CD4-positive, CD25-positive, alpha-beta regulatory T cell (primary cell): Measurements from ENCODE around the gene CNTNAP2. TPM values are rescaled to one million over a fixed set of nuclear protein-coding genes. Genes with fewer than 3 reads are reported as not detected.
A peak's percentile ranks its signal among the peaks of the same experiment; 100 is the strongest.

Experiments used
- ATAC-seq, 2 donors: fragments of 150-1000 bp; cut with Tn5 transposase; one replicate each; pipeline ENCODE4 v1.10.0; 2021; ENCODE audit warnings: low read depth in 2 of 2, moderate number of reproducible peaks in 2 of 2, moderate library complexity in 1 of 2
- DNase-seq, 3 donors: peaks; one replicate each; pipeline versions ENCODE4 v3.0.0 to v3.0.0-alpha.2; 2012 to 2022; ENCODE audit warnings: mixed read lengths in 1 of 3
- H3K27ac ChIP-seq: one replicate; pipeline ENCODE4 v1.7.0; 2013; ENCODE audit warnings: mild to moderate bottlenecking, low read length; ENCODE audit not compliant: insufficient read depth, poor library complexity, severe bottlenecking
- H3K27me3 ChIP-seq: one replicate; pipeline ENCODE4 v1.7.0; 2013; ENCODE audit warnings: low read length; ENCODE audit not compliant: control insufficient read depth, insufficient read depth
- H3K36me3 ChIP-seq: one replicate; pipeline ENCODE4 v1.7.0; 2013; ENCODE audit warnings: mild to moderate bottlenecking, low read length, moderate library complexity; ENCODE audit not compliant: control insufficient read depth, insufficient read depth
- H3K4me1 ChIP-seq: 2 replicates; pipeline ENCODE4 v1.7.0; 2013; ENCODE audit warnings: mild to moderate bottlenecking, low read length; ENCODE audit not compliant: insufficient read depth, control insufficient read depth, poor library complexity, severe bottlenecking
- H3K4me3 ChIP-seq: one replicate; pipeline ENCODE4 v1.7.0; 2013; ENCODE audit warnings: low read depth, mild to moderate bottlenecking, low read length, moderate library complexity
- H3K9me3 ChIP-seq, 2 experiments: 1 replicate in 1 of 2; 2 replicates in 1 of 2; pipeline ENCODE4 v1.7.0; 2013; ENCODE audit warnings: low read length in 2 of 2, mild to moderate bottlenecking in 1 of 2, moderate library complexity in 1 of 2; ENCODE audit not compliant: control insufficient read depth in 2 of 2
- H3K27ac Mint-ChIP-seq, 3 donors: one replicate each; pipeline ENCODE4 v1.8.0; 2020 to 2022; ENCODE audit warnings: mild to moderate bottlenecking in 3 of 3, mixed read lengths in 3 of 3, moderate library complexity in 2 of 3
- H3K27me3 Mint-ChIP-seq: one replicate; pipeline ENCODE4 v1.8.0; 2022; ENCODE audit warnings: mild to moderate bottlenecking, mixed read lengths
- H3K36me3 Mint-ChIP-seq: one replicate; pipeline ENCODE4 v1.8.0; 2020; ENCODE audit warnings: mixed read lengths
- H3K4me1 Mint-ChIP-seq, 4 donors: one replicate each; pipeline ENCODE4 v1.8.0; 2020 to 2022; ENCODE audit warnings: mixed read lengths in 4 of 4, mild to moderate bottlenecking in 1 of 4
- H3K4me3 Mint-ChIP-seq, 4 donors: one replicate each; pipeline ENCODE4 v1.8.0; 2020 to 2022; ENCODE audit warnings: mild to moderate bottlenecking in 4 of 4, mixed read lengths in 4 of 4, moderate library complexity in 3 of 4
- H3K9me3 Mint-ChIP-seq, 7 donors: one replicate each; pipeline ENCODE4 v1.8.0; 2020 to 2022; ENCODE audit warnings: mixed read lengths in 7 of 7, mild to moderate bottlenecking in 3 of 7, moderate library complexity in 2 of 7
- polyA plus RNA-seq, 4 donors: library from polyadenylated mRNA; unstranded; fragments of 300-500 nt; fragmentation: Illumina TruSeq; gene quantifications; one replicate each; pipeline ENCODE4 v1.2.3, GENCODE V29; 2021
- total RNA-seq: library from RNA; stranded (reverse); gene quantifications from one replicate; pipeline ENCODE4 v1.2.3, GENCODE V29; 2022

CNTNAP2 gene
- total and polyA plus RNA-seq, 5 donors from 2014 or later: 0.02 to 0.15 TPM; not detected in 3

- Mint-ChIP-seq H3K27ac (no peak overlapping the region), H3K27me3 (no peaks in the 10 kb centered on the region), H3K36me3 (no peaks in the 10 kb centered on the region), H3K4me1 (no peaks in the 10 kb centered on the region), H3K4me3 (no peak overlapping the region), H3K9me3 (peaks cover 3 to 13% (median 8%) of the 10 kb centered on the region in 7 donors)
- ATAC-seq (no peak), DNase-seq (no peak)
- no peaks in the 10 kb centered on the region for H3K4me1 ChIP-seq
- no peak overlapping the region for H3K4me3 ChIP-seq
- H3K27ac ChIP-seq: no peak overlapping the region
- H3K9me3 ChIP-seq: no peaks in the 10 kb centered on the region
- H3K36me3 ChIP-seq: no peaks in the 10 kb centered on the region
- H3K27me3 ChIP-seq: no peaks in the 10 kb centered on the region
Measured at GRCh38 chr7:147569116-147569913, 1452.7 kb downstream of the CNTNAP2 start.

GRCh38 chr7:147570390-147570789, 1453.8 kb downstream of the CNTNAP2 start:
- Histone ChIP-seq H3K4me3 (no peak overlapping the region), H3K36me3 (no peaks in the 10 kb centered on the region), H3K9me3 (no peaks in the 10 kb centered on the region), H3K27ac (no peak overlapping the region), H3K4me1 (no peaks in the 10 kb centered on the region), H3K27me3 (no peaks in the 10 kb centered on the region)
- H3K4me3 Mint-ChIP-seq: no peak overlapping the region
- no peaks in the 10 kb centered on the region for H3K4me1 Mint-ChIP-seq
- no peaks in the 10 kb centered on the region for H3K27me3 Mint-ChIP-seq
- DNase-seq (no peak), ATAC-seq (no peak)
- H3K27ac Mint-ChIP-seq: no peak overlapping the region
- H3K9me3 Mint-ChIP-seq: peaks cover 2 to 13% (median 6%) of the 10 kb centered on the region in 7 donors
- no peaks in the 10 kb centered on the region for H3K36me3 Mint-ChIP-seq

GRCh38 chr7:147571436-147572185, 1455.0 kb downstream of the CNTNAP2 start:
- Histone ChIP-seq H3K36me3 (no peaks in the 10 kb centered on the region), H3K27me3 (no peaks in the 10 kb centered on the region), H3K9me3 (no peaks in the 10 kb centered on the region), H3K4me1 (no peaks in the 10 kb centered on the region), H3K4me3 (no peak overlapping the region), H3K27ac (no peak overlapping the region)
- no peaks in the 10 kb centered on the region for H3K36me3 Mint-ChIP-seq
- H3K4me3 Mint-ChIP-seq: peak overlapping the region in 1 of 4 donors; percentile 64
- ATAC-seq (no peak), DNase-seq (no peak)
- no peaks in the 10 kb centered on the region for H3K4me1 Mint-ChIP-seq
- peaks cover 2 to 13% (median 5%) of the 10 kb centered on the region in 7 donors for H3K9me3 Mint-ChIP-seq
- no peaks in the 10 kb centered on the region for H3K27me3 Mint-ChIP-seq
- no peak overlapping the region for H3K27ac Mint-ChIP-seq

- Mint-ChIP-seq H3K27me3 (no peaks in the 10 kb centered on the region), H3K4me1 (no peaks in the 10 kb centered on the region)
- no peak for ATAC-seq
Measured at GRCh38 chr7:147578196-147578595, 1461.6 kb downstream of the CNTNAP2 start.

GRCh38 chr7:147579148-147579547, 1462.5 kb downstream of the CNTNAP2 start:
- no peak overlapping the region for H3K27ac ChIP-seq
- H3K4me3 ChIP-seq: no peak overlapping the region
- DNase-seq (no peak), ATAC-seq (no peak)
- no peaks in the 10 kb centered on the region for H3K9me3 ChIP-seq
- H3K9me3 Mint-ChIP-seq: peaks cover 0 to 4% (median 1%) of the 10 kb centered on the region in 7 donors
- no peaks in the 10 kb centered on the region for H3K36me3 ChIP-seq
- no peaks in the 10 kb centered on the region for H3K4me1 Mint-ChIP-seq
- no peaks in the 10 kb centered on the region for H3K27me3 ChIP-seq
- no peak overlapping the region for H3K4me3 Mint-ChIP-seq
- no peak overlapping the region for H3K27ac Mint-ChIP-seq
- no peaks in the 10 kb centered on the region for H3K27me3 Mint-ChIP-seq
- no peaks in the 10 kb centered on the region for H3K36me3 Mint-ChIP-seq
- H3K4me1 ChIP-seq: no peaks in the 10 kb centered on the region

More at GRCh38 chr7:147578196-147578595, 1461.6 kb downstream of the CNTNAP2 start:
- Mint-ChIP-seq H3K4me3 (no peak overlapping the region), H3K9me3 (peaks cover 0 to 4% (median under 1%) of the 10 kb centered on the region in 7 donors), H3K27ac (no peak overlapping the region), H3K36me3 (no peaks in the 10 kb centered on the region)
- no peaks in the 10 kb centered on the region for H3K9me3 ChIP-seq
- no peaks in the 10 kb centered on the region for H3K4me1 ChIP-seq
- no peaks in the 10 kb centered on the region for H3K27me3 ChIP-seq
- H3K4me3 ChIP-seq: no peak overlapping the region
- H3K36me3 ChIP-seq: no peaks in the 10 kb centered on the region
- no peak for DNase-seq
- no peak overlapping the region for H3K27ac ChIP-seq

- H3K27ac ChIP-seq: no peak overlapping the region
- H3K9me3 ChIP-seq: no peaks in the 10 kb centered on the region
- Mint-ChIP-seq H3K27me3 (no peaks in the 10 kb centered on the region), H3K36me3 (no peaks in the 10 kb centered on the region), H3K4me3 (no peak overlapping the region), H3K9me3 (peaks cover 0 to 4% (median 1%) of the 10 kb centered on the region in 7 donors), H3K27ac (no peak overlapping the region), H3K4me1 (no peaks in the 10 kb centered on the region)
- ATAC-seq (no peak), DNase-seq (no peak)
- no peaks in the 10 kb centered on the region for H3K27me3 ChIP-seq
- H3K36me3 ChIP-seq: no peaks in the 10 kb centered on the region
- no peaks in the 10 kb centered on the region for H3K4me1 ChIP-seq
- no peak overlapping the region for H3K4me3 ChIP-seq
Measured at GRCh38 chr7:147584771-147585193, 1468.2 kb downstream of the CNTNAP2 start.

- DNase-seq (no peak), ATAC-seq (no peak)
- Mint-ChIP-seq H3K9me3 (peaks cover 0 to 4% (median 1%) of the 10 kb centered on the region in 7 donors), H3K27me3 (no peaks in the 10 kb centered on the region), H3K27ac (no peak overlapping the region), H3K4me3 (no peak overlapping the region), H3K36me3 (no peaks in the 10 kb centered on the region), H3K4me1 (no peaks in the 10 kb centered on the region)
- H3K36me3 ChIP-seq: no peaks in the 10 kb centered on the region
- no peaks in the 10 kb centered on the region for H3K4me1 ChIP-seq
- no peak overlapping the region for H3K4me3 ChIP-seq
- no peaks in the 10 kb centered on the region for H3K27me3 ChIP-seq
- H3K9me3 ChIP-seq: no peaks in the 10 kb centered on the region
- no peak overlapping the region for H3K27ac ChIP-seq
Measured at GRCh38 chr7:147586110-147586509, 1469.5 kb downstream of the CNTNAP2 start.
